ENCODE results near the gene NOPCHAP1.

Gene NOPCHAP1

GRCh38 chr12:105020241-105020962 lies 34.3 kb downstream of the NOPCHAP1 start:
- no peak for DNase-seq (ENCODE audit: low spot score)

- DNase-seq (ENCODE audit: low spot score), result no peak
These were observed 38.8 kb downstream of the NOPCHAP1 start for GRCh38 chr12:105024928-105025327.

GRCh38 chr12:105025890-105026289 lies 39.8 kb downstream of the NOPCHAP1 start:
- no peak for DNase-seq (ENCODE audit: low spot score)

GRCh38 chr12:105026411-105026810 lies 40.3 kb downstream of the NOPCHAP1 start:
- DNase-seq (ENCODE audit: low spot score), result no peak

- no peak for DNase-seq (ENCODE audit: low spot score)
These were observed 45.0 kb downstream of the NOPCHAP1 start for GRCh38 chr12:105030820-105031807.

- no peak for DNase-seq (ENCODE audit: low spot score)
These were observed 46.7 kb downstream of the NOPCHAP1 start for GRCh38 chr12:105032703-105033357.

- no peak for DNase-seq (ENCODE audit: low spot score)
These were observed 47.7 kb downstream of the NOPCHAP1 start for GRCh38 chr12:105033851-105034250.
